GM12878 (cell line): ENCODE results near the gene ERP27. TPM values are rescaled to one million over a fixed set of nuclear protein-coding genes. Genes with fewer than 3 reads are reported as not detected.

Experiments used
- ATAC-seq: fragments of 200-7000 bp; cut with Tn5 transposase; 3 replicates; pipeline ENCODE4 v1.9.1; 2020; ENCODE audit warnings: mild to moderate bottlenecking, moderate library complexity
- BruUV-seq: library from RNA; stranded (reverse); fragments of 400-500 nt; replicated peaks from 2 replicates; lab custom pipeline; 2021; lab: Mats Ljungman, UMichigan
- CTCF ChIA-PET: fragments of 300-600 bp; sonication (Branson Sonifier 250); formaldehyde crosslinking; extraction: SDS; loops from one replicate; lab custom pipeline; 2021; ENCODE audit warnings: inconsistent platforms; lab: Yijun Ruan, JAX
- POLR2A ChIA-PET: fragments of 350-600 bp; formaldehyde crosslinking; extraction: SDS; loops from one replicate; lab custom pipeline; 2021; ENCODE audit warnings: inconsistent platforms; lab: Charles Lee
- RAD21 ChIA-PET: fragments of 300-600 bp; sonication (Branson Sonifier 250); formaldehyde crosslinking; loops from one replicate; lab custom pipeline; 2023; ENCODE audit warnings: antibody characterized with exemption; ENCODE audit not compliant: unreplicated experiment; lab: Charles Lee
- SMC1A ChIA-PET: fragments of 300-600 bp; sonication (Branson Sonifier 250); formaldehyde crosslinking; loops from one replicate; lab custom pipeline; 2023; ENCODE audit not compliant: unreplicated experiment, uncharacterized antibody; lab: Charles Lee
- DNase-seq: peaks from one replicate; pipeline ENCODE4 v3.0.0-alpha.2; 2011; ENCODE audit warnings: low read depth, low spot score
- FAIRE-seq: peaks from 3 replicates; lab custom pipeline; 2011; peaks lifted over from hg19 to GRCh38; lab: Jason Lieb, UNC
- H2AFZ ChIP-seq: 2 replicates; pipeline ENCODE4 v1.6.0; 2011; ENCODE audit warnings: low read depth, low read length, control low read depth; ENCODE audit not compliant: control insufficient read depth
- H3K27ac ChIP-seq: 2 replicates; pipeline ENCODE4 v1.5.1; 2011; ENCODE audit warnings: control low read depth; ENCODE audit not compliant: control insufficient read depth, insufficient read depth
- H3K27me3 ChIP-seq, 2 experiments: replicated peaks in 1 of 2; 2 replicates each; pipeline versions ENCODE4 v1.6.0 to v1.6.1; 2011; ENCODE audit warnings: low read length in 1 of 2; ENCODE audit not compliant: control insufficient read depth in 2 of 2, insufficient read depth in 2 of 2
- H3K36me3 ChIP-seq, 2 experiments: 2 replicates each; pipeline ENCODE4 v1.5.1; 2011; ENCODE audit warnings: low read length in 1 of 2; ENCODE audit not compliant: control insufficient read depth in 2 of 2, insufficient read depth in 2 of 2
- H3K4me1 ChIP-seq: 2 replicates; pipeline ENCODE4 v1.6.1; 2011; ENCODE audit warnings: mild to moderate bottlenecking, low read length, moderate library complexity, mixed read lengths; ENCODE audit not compliant: control insufficient read depth, insufficient read depth
- H3K4me2 ChIP-seq: 2 replicates; pipeline ENCODE4 v1.6.0; 2011; ENCODE audit warnings: control low read depth; ENCODE audit not compliant: control insufficient read depth, insufficient read depth
- H3K4me3 ChIP-seq: fragments of 200-600 bp; sonication (generic); 2 replicates; pipeline ENCODE4 v1.5.1; 2016
- H3K79me2 ChIP-seq: 2 replicates; pipeline ENCODE4 v1.6.0; 2011; ENCODE audit warnings: low read length; ENCODE audit not compliant: control insufficient read depth, insufficient read depth
- H3K9ac ChIP-seq: 2 replicates; pipeline ENCODE4 v1.8.0; 2011; ENCODE audit warnings: low read length, control low read depth, mixed read lengths; ENCODE audit not compliant: control insufficient read depth, insufficient read depth
- H3K9me3 ChIP-seq: replicated peaks from 3 replicates; pipeline ENCODE4 v1.5.1; 2011; ENCODE audit warnings: mild to moderate bottlenecking, low read length; ENCODE audit not compliant: control insufficient read depth, insufficient read depth
- H4K20me1 ChIP-seq: 2 replicates; pipeline ENCODE4 v1.6.0; 2011; ENCODE audit not compliant: control insufficient read depth, insufficient read depth
- CREM ChIP-seq: IDR thresholded peaks from 2 replicates; pipeline ENCODE4 v1.6.1; 2014; ENCODE audit warnings: antibody characterized with exemption, low read depth
- KDM1A ChIP-seq: fragments of 200-600 bp; sonication (generic); IDR thresholded peaks from 2 replicates; pipeline ENCODE4 v1.6.1; 2016; ENCODE audit warnings: borderline replicate concordance
- RCOR1 ChIP-seq: conservative IDR thresholded peaks from 2 replicates; pipeline ENCODE4 v1.6.1; 2012; ENCODE audit warnings: low read depth, low read length, improper control_type of control experiment
- SMAD1 ChIP-seq: fragments of 450-650 bp; IDR thresholded peaks from 2 replicates; pipeline ENCODE4 v1.6.1; 2018; ENCODE audit warnings: mild to moderate bottlenecking, low read depth; ENCODE audit not compliant: partially characterized antibody
- YBX1 ChIP-seq: fragments of 450-650 bp; IDR thresholded peaks from 2 replicates; pipeline ENCODE4 v1.6.1; 2016; ENCODE audit warnings: antibody characterized with exemption
- ZNF24 ChIP-seq: fragments of 450-650 bp; IDR thresholded peaks from 2 replicates; pipeline ENCODE4 v1.6.1; 2017; ENCODE audit warnings: antibody characterized with exemption, mild to moderate bottlenecking
- WGBS: methylation state at CpG from one replicate; pipeline ENCODE4 v1.1.6; 2016; ENCODE audit warnings: low lambda C conversion rate; ENCODE audit not compliant: insufficient replicate concordance, insufficient coverage; ENCODE audit errors: missing lambda C conversion rate; 5-methylcytosine and 5-hydroxymethylcytosine counted together
- in situ Hi-C: fragments of 300-500 bp; cut with MboI; formaldehyde crosslinking; loops from 9 replicates; pipeline ENCODE4 v1.14.3; 2018; ENCODE audit warnings: mixed read lengths
- intact Hi-C: fragments of 100-400 bp; cut with micrococcal nuclease; formaldehyde crosslinking; loops from one replicate; pipeline ENCODE4 v1.14.2; 2022; ENCODE audit not compliant: unreplicated experiment
- polyA plus RNA-seq, 11 experiments: library from polyadenylated mRNA; depleted of rRNA in 4 of 11; unstranded in 6 of 11; stranded (reverse) in 5 of 11; fragments of >200 nt; fragmentation: Nextera tagmentation in 4 of 11; fragmentation: Illumina TruSeq in 1 of 11; extraction: Ambion mirVana in 4 of 11; extraction: Trizol in 1 of 11; gene quantifications; 1 replicate in 1 of 11; 2 replicates in 10 of 11; pipeline versions ENCODE4 v1.2.1 to v1.2.3, GENCODE V29; 2011 to 2016; ENCODE audit warnings: inconsistent platforms in 2 of 11, missing spikeins in 2 of 11, low read depth in 1 of 11
- total RNA-seq, 4 experiments: library from RNA; depleted of rRNA in 3 of 4; stranded (reverse); fragments of >200 nt in 3 of 4; fragmentation: Illumina TruSeq in 1 of 4; extraction: Trizol in 1 of 4; gene quantifications; 2 replicates each; pipeline versions ENCODE4 v1.2.1 to v1.2.3, GENCODE V29; 2013 to 2021
- TF ChIP-seq, protein P1 (sequence below): fragments of 450-650 bp; IDR thresholded peaks from 2 replicates; pipeline ENCODE4 v1.6.1; 2018; ENCODE audit warnings: mild to moderate bottlenecking, low read depth, moderate library complexity; ENCODE audit not compliant: partially characterized antibody
- TF ChIP-seq, protein P2 (sequence below): IDR thresholded peaks from 2 replicates; pipeline ENCODE4 v1.6.1; 2012; ENCODE audit warnings: mild to moderate bottlenecking, low read depth, low read length
- TF ChIP-seq, protein P3 (sequence below): fragments of 450-650 bp; IDR thresholded peaks from 2 replicates; pipeline ENCODE4 v1.6.1; 2016; ENCODE audit warnings: mild to moderate bottlenecking
- TF ChIP-seq, protein P4 (sequence below): fragments of 450-650 bp; IDR thresholded peaks from 2 replicates; pipeline ENCODE4 v1.6.1; 2017; ENCODE audit warnings: low read depth, mild to moderate bottlenecking, moderate library complexity

Gene ERP27
- total and polyA plus RNA-seq, 10 of the 15 experiments (the other 5 are each of a cell fraction or from before 2014, with no cell fraction given): 0.91 to 2.4 (median 1.4) TPM

DNA sequence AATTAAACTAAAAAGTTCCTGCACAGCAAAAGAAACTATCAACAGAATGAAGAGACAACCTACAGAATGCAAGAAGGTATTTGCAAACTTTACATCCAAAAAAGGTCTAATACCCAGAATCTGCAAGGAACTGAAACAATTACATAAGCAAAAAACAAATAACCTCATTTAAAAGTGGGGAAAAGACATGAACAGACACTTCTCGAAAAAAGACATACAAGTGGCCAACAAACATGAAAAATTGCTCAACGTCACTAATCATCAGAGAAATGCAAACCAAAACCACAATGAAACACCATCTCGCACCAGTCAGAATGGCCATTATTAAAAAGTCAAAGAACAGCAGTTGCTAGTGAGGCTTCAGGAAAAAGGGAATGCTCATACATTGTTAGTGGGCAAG, 49.7 kb upstream of the ERP27 start:
- in situ Hi-C loops (loop anchor here (10.0 kb wide), 1 partner anchor 363 kb away; no protein-coding TSS in a partner anchor), intact Hi-C loops (loop anchor here (5.0 kb wide), 1 partner anchor 36 kb away; no protein-coding TSS in a partner anchor)
- SMC1A ChIA-PET: interaction anchor here (0.6 to 16.7 kb wide), 3 partner anchors 85 to 154 kb away, joined by 4 to 242 read pairs (median 5); partner anchors contain the start of gene ART4
- no TSS peak for BruUV-seq
- Histone ChIP-seq H3K36me3 (no peaks in the 10 kb centered on the region), H3K9ac (no peak overlapping the region), H3K4me1 (peaks cover 14% of the 10 kb centered on the region), H4K20me1 (no peaks in the 10 kb centered on the region), H3K79me2 (no peaks in the 10 kb centered on the region), H3K27me3 (no peaks in the 10 kb centered on the region), H2AFZ (no peak overlapping the region), H3K4me2 (no peak overlapping the region; the same call in 1 of the 2 replicates), H3K9me3 (no peaks in the 10 kb centered on the region; the same call in 1 of the 3 replicates), H3K4me3 (no peak overlapping the region), H3K27ac (no peak overlapping the region)
- DNase-seq (no peak), FAIRE-seq (no peak), ATAC-seq (peak; percentile 69)
- POLR2A ChIA-PET: interaction anchor here (0.8 kb wide), 1 partner anchor 43 kb away, joined by 3 read pairs; no protein-coding TSS in a partner anchor
- WGBS: 17% methylated on average over 3 of the region's 3 CpGs
- CTCF ChIA-PET: no interaction called here
- RAD21 ChIA-PET: no interaction called here
- no peak for TF ChIP-seq KDM1A
- TF ChIP-seq, protein P1, sequence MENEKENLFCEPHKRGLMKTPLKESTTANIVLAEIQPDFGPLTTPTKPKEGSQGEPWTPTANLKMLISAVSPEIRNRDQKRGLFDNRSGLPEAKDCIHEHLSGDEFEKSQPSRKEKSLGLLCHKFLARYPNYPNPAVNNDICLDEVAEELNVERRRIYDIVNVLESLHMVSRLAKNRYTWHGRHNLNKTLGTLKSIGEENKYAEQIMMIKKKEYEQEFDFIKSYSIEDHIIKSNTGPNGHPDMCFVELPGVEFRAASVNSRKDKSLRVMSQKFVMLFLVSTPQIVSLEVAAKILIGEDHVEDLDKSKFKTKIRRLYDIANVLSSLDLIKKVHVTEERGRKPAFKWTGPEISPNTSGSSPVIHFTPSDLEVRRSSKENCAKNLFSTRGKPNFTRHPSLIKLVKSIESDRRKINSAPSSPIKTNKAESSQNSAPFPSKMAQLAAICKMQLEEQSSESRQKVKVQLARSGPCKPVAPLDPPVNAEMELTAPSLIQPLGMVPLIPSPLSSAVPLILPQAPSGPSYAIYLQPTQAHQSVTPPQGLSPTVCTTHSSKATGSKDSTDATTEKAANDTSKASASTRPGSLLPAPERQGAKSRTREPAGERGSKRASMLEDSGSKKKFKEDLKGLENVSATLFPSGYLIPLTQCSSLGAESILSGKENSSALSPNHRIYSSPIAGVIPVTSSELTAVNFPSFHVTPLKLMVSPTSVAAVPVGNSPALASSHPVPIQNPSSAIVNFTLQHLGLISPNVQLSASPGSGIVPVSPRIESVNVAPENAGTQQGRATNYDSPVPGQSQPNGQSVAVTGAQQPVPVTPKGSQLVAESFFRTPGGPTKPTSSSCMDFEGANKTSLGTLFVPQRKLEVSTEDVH: no peak
- no peak for TF ChIP-seq SMAD1
- TF ChIP-seq CREM: peak; percentile 30; the same call in 1 of the 2 replicates
- no peak for TF ChIP-seq RCOR1
- TF ChIP-seq, protein P2, sequence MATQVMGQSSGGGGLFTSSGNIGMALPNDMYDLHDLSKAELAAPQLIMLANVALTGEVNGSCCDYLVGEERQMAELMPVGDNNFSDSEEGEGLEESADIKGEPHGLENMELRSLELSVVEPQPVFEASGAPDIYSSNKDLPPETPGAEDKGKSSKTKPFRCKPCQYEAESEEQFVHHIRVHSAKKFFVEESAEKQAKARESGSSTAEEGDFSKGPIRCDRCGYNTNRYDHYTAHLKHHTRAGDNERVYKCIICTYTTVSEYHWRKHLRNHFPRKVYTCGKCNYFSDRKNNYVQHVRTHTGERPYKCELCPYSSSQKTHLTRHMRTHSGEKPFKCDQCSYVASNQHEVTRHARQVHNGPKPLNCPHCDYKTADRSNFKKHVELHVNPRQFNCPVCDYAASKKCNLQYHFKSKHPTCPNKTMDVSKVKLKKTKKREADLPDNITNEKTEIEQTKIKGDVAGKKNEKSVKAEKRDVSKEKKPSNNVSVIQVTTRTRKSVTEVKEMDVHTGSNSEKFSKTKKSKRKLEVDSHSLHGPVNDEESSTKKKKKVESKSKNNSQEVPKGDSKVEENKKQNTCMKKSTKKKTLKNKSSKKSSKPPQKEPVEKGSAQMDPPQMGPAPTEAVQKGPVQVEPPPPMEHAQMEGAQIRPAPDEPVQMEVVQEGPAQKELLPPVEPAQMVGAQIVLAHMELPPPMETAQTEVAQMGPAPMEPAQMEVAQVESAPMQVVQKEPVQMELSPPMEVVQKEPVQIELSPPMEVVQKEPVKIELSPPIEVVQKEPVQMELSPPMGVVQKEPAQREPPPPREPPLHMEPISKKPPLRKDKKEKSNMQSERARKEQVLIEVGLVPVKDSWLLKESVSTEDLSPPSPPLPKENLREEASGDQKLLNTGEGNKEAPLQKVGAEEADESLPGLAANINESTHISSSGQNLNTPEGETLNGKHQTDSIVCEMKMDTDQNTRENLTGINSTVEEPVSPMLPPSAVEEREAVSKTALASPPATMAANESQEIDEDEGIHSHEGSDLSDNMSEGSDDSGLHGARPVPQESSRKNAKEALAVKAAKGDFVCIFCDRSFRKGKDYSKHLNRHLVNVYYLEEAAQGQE: no peak
- TF ChIP-seq, protein P3, sequence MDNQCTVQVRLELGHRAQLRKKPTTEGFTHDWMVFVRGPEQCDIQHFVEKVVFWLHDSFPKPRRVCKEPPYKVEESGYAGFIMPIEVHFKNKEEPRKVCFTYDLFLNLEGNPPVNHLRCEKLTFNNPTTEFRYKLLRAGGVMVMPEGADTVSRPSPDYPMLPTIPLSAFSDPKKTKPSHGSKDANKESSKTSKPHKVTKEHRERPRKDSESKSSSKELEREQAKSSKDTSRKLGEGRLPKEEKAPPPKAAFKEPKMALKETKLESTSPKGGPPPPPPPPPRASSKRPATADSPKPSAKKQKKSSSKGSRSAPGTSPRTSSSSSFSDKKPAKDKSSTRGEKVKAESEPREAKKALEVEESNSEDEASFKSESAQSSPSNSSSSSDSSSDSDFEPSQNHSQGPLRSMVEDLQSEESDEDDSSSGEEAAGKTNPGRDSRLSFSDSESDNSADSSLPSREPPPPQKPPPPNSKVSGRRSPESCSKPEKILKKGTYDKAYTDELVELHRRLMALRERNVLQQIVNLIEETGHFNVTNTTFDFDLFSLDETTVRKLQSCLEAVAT: 0 out of 2 replicates have a peak, but pooled peaks have one; percentile 34
- no peak for TF ChIP-seq ZNF24
- no peak for TF ChIP-seq YBX1
- TF ChIP-seq, protein P4, sequence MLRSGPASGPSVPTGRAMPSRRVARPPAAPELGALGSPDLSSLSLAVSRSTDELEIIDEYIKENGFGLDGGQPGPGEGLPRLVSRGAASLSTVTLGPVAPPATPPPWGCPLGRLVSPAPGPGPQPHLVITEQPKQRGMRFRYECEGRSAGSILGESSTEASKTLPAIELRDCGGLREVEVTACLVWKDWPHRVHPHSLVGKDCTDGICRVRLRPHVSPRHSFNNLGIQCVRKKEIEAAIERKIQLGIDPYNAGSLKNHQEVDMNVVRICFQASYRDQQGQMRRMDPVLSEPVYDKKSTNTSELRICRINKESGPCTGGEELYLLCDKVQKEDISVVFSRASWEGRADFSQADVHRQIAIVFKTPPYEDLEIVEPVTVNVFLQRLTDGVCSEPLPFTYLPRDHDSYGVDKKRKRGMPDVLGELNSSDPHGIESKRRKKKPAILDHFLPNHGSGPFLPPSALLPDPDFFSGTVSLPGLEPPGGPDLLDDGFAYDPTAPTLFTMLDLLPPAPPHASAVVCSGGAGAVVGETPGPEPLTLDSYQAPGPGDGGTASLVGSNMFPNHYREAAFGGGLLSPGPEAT: 0 out of 2 replicates have a peak, but pooled peaks have one; percentile 33
